ENCODE measurements around the gene DIO3. TPM values are rescaled to one million over a fixed set of nuclear protein-coding genes. Genes with fewer than 3 reads are reported as not detected.

DIO3 gene
- total RNA-seq, 1 experiment from 2014 or later, result not detected

DNA sequence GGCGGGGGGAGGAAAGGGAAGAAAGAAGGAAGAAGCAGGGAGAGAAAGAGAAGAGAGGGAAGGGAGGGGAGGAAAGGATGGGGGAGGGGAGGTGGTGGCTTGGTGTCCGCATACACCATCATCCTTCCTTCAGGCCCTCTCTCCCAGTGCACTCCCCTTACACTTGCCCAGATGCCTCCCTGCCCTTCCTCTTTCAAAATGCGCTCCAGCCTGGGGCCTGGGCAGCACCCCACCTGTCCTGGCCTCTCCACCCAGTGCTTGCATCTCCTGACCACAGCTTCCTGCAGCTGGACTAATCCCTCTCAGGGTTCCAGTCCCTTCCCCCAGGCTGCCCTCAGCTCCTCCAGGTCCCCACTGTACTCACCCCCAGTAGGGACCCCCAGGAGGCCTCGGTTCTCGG lies 12.6 kb upstream of the DIO3 start:
- no peak overlapping the region for H4K91ac ChIP-seq (ENCODE audit: insufficient read length, low read depth, low read length)
- TF ChIP-seq, protein P1, sequence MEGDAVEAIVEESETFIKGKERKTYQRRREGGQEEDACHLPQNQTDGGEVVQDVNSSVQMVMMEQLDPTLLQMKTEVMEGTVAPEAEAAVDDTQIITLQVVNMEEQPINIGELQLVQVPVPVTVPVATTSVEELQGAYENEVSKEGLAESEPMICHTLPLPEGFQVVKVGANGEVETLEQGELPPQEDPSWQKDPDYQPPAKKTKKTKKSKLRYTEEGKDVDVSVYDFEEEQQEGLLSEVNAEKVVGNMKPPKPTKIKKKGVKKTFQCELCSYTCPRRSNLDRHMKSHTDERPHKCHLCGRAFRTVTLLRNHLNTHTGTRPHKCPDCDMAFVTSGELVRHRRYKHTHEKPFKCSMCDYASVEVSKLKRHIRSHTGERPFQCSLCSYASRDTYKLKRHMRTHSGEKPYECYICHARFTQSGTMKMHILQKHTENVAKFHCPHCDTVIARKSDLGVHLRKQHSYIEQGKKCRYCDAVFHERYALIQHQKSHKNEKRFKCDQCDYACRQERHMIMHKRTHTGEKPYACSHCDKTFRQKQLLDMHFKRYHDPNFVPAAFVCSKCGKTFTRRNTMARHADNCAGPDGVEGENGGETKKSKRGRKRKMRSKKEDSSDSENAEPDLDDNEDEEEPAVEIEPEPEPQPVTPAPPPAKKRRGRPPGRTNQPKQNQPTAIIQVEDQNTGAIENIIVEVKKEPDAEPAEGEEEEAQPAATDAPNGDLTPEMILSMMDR (conservative IDR thresholded peaks at IDR 0.05), result no peak
- peaks cover 55% of the 10 kb centered on the region for H3K27me3 Mint-ChIP-seq (ENCODE audit: low read depth)

More for the DNA sequence above, 12.6 kb upstream of the DIO3 start:
- H2AK5ac ChIP-seq (ENCODE audit: insufficient read length, low read length), result no peak overlapping the region
- no peak overlapping the region for H3K18ac ChIP-seq (ENCODE audit: insufficient read length, low read depth, low read length)
- no peak overlapping the region for H2BK12ac ChIP-seq (ENCODE audit: insufficient read length, low read depth, low read length)
- H3T11ph ChIP-seq (ENCODE audit: low read length), result no peak overlapping the region
- DNase-seq, result no peak
- no peak overlapping the region for H2BK120ac ChIP-seq (ENCODE audit: low read depth, low read length, poor library complexity, severe bottlenecking)
- Mint-ChIP-seq H3K27ac (no peak overlapping the region), H3K9me3 (peaks cover 4 to 13% of the 10 kb centered on the region in 2 experiments), H3K36me3 (ENCODE audit: insufficient read depth in 1 of 3, low read depth in 3 of 3) (peaks cover 0 to 4% (median 2%) of the 10 kb centered on the region in 3 experiments; a peak in 3 of 7 replicates), H3K4me3 (no peak overlapping the region), H3K4me1 (peaks cover 0 to 7% of the 10 kb centered on the region in 2 experiments; a peak in 1 of 4 replicates)
- no CpG with 5 or more reads among the region's 5 CpGs for WGBS (ENCODE audit: extremely low coverage, insufficient read length, low lambda C conversion rate)
- no peak overlapping the region for H2BK5ac ChIP-seq (ENCODE audit: insufficient read length, low read length)
- no peak overlapping the region for H3K14ac ChIP-seq (ENCODE audit: insufficient read depth, low read length)
- H3K9me3 ChIP-seq (ENCODE audit: control insufficient read depth, low read depth, low read length), result peaks cover 5% of the 10 kb centered on the region
- no peaks in the 10 kb centered on the region for H3K4me1 ChIP-seq (ENCODE audit: insufficient read depth, low read length)
- H2BK15ac ChIP-seq (ENCODE audit: low read depth, low read length), result no peak overlapping the region
- H4K5ac ChIP-seq (ENCODE audit: insufficient read length, low read depth, low read length), result no peak overlapping the region
- H3K4me2 ChIP-seq (ENCODE audit: insufficient read depth, insufficient read length, low read length), result no peak overlapping the region
- H4K20me1 ChIP-seq (ENCODE audit: control insufficient read depth, insufficient read depth, insufficient read length), result no peaks in the 10 kb centered on the region
- H3K27ac ChIP-seq (ENCODE audit: insufficient read length, low read depth, low read length), result no peak overlapping the region
- no peak overlapping the region for H4K8ac ChIP-seq (replicated peaks; ENCODE audit: insufficient read length, low read depth, low read length)
- no peak overlapping the region for H3K56ac ChIP-seq (ENCODE audit: insufficient read length, low read depth, low read length)
- no peak overlapping the region for H2BK20ac ChIP-seq (ENCODE audit: low read depth, low read length, poor library complexity, severe bottlenecking)
- H3K27me3 ChIP-seq (ENCODE audit: insufficient read depth, low read length), result no peaks in the 10 kb centered on the region
- no peak overlapping the region for H3K9ac ChIP-seq (ENCODE audit: extremely low read depth, insufficient read length, low read length)
- no peaks in the 10 kb centered on the region for H3K79me1 ChIP-seq (ENCODE audit: insufficient read depth, low read depth, low read length, poor library complexity, severe bottlenecking)
- H3K4ac ChIP-seq (ENCODE audit: low read depth, low read length), result no peak overlapping the region
- no peak overlapping the region for H3K23ac ChIP-seq (ENCODE audit: insufficient read length, low read depth, low read length)
- no peaks in the 10 kb centered on the region for H3K79me2 ChIP-seq (ENCODE audit: insufficient read depth, low read length)
- H3K23me2 ChIP-seq (ENCODE audit: insufficient read length, low read depth, low read length, poor library complexity, severe bottlenecking), result no peaks in the 10 kb centered on the region
- H2AFZ ChIP-seq (ENCODE audit: low read length), result no peak overlapping the region

Data from H9 (cell line).